Common myeloid progenitor, CD34-positive (primary cell): Measurements from ENCODE around the gene TLX1. TPM values are rescaled to one million over a fixed set of nuclear protein-coding genes. Genes with fewer than 3 reads are reported as not detected.
A peak's percentile ranks its signal among the peaks of the same experiment; 100 is the strongest.

Source experiments
- CTCF ChIA-PET: fragments of 350-600 bp; sonication (Branson Sonifier 250); formaldehyde crosslinking; loops from one replicate; lab custom pipeline; 2021; ENCODE audit warnings: antibody characterized with exemption; lab: Charles Lee
- POLR2A ChIA-PET: fragments of 350-600 bp; sonication (Branson Sonifier 250); formaldehyde crosslinking; loops from one replicate; lab custom pipeline; 2021; ENCODE audit warnings: antibody characterized with exemption; lab: Charles Lee
- DNase-seq, 3 donors: peaks; one replicate each; pipeline versions ENCODE4 v3.0.0 to v3.0.0-alpha.2; 2013
- H3K27ac ChIP-seq, 2 experiments: 1 replicate in 1 of 2; 2 replicates in 1 of 2; pipeline ENCODE4 v1.7.0; 2013; ENCODE audit warnings: inconsistent platforms in 2 of 2, low read length in 2 of 2, mild to moderate bottlenecking in 2 of 2, low read depth in 1 of 2, moderate library complexity in 1 of 2; ENCODE audit not compliant: severe bottlenecking in 2 of 2, insufficient read depth in 1 of 2, poor library complexity in 1 of 2
- H3K27me3 ChIP-seq, 5 experiments: replicated peaks in 2 of 5; 1 replicate in 3 of 5; 2 replicates in 2 of 5; pipeline versions ENCODE4 v1.6.1 to v1.7.0; 2013; ENCODE audit warnings: low read length in 4 of 5, mild to moderate bottlenecking in 2 of 5, moderate library complexity in 2 of 5, inconsistent platforms in 1 of 5; ENCODE audit not compliant: insufficient read depth in 5 of 5, control insufficient read depth in 4 of 5
- H3K36me3 ChIP-seq, 4 experiments: 1 replicate in 2 of 4; 2 replicates in 2 of 4; pipeline versions ENCODE4 v1.6.1 to v1.7.0; 2013; ENCODE audit warnings: low read length in 3 of 4, control low read depth in 1 of 4, mild to moderate bottlenecking in 1 of 4; ENCODE audit not compliant: control insufficient read depth in 4 of 4, insufficient read depth in 4 of 4
- H3K4me1 ChIP-seq, 4 experiments: 1 replicate in 3 of 4; 2 replicates in 1 of 4; pipeline versions ENCODE4 v1.6.1 to v1.7.1; 2013; ENCODE audit warnings: low read length in 3 of 4, mild to moderate bottlenecking in 3 of 4, control low read depth in 1 of 4, inconsistent platforms in 1 of 4, moderate library complexity in 1 of 4; ENCODE audit not compliant: control insufficient read depth in 4 of 4, insufficient read depth in 4 of 4; ENCODE audit errors: control extremely low read depth in 1 of 4
- H3K4me3 ChIP-seq, 7 experiments: 1 replicate in 4 of 7; 2 replicates in 3 of 7; pipeline versions ENCODE4 v1.5.1 to v1.7.0; 2013; ENCODE audit warnings: mild to moderate bottlenecking in 7 of 7, low read length in 6 of 7, moderate library complexity in 6 of 7, inconsistent platforms in 2 of 7, low read depth in 2 of 7, control low read depth in 1 of 7; ENCODE audit not compliant: insufficient read depth in 4 of 7, control insufficient read depth in 1 of 7; ENCODE audit errors: extremely low read depth in 1 of 7
- H3K9me3 ChIP-seq, 5 experiments: 1 replicate in 4 of 5; 2 replicates in 1 of 5; pipeline versions ENCODE4 v1.6.1 to v1.7.1; 2013; ENCODE audit warnings: low read length in 4 of 5, mild to moderate bottlenecking in 2 of 5, inconsistent platforms in 1 of 5, low read depth in 1 of 5, moderate library complexity in 1 of 5; ENCODE audit not compliant: control insufficient read depth in 4 of 5, insufficient read depth in 2 of 5; ENCODE audit errors: control extremely low read depth in 1 of 5
- WGBS: methylation state at CpG from one replicate; pipeline ENCODE4 v1.1.5; 2013; ENCODE audit not compliant: insufficient coverage; 5-methylcytosine and 5-hydroxymethylcytosine counted together
- polyA plus RNA-seq: library from polyadenylated mRNA; unstranded; fragments of 120-200 nt; gene quantifications from one replicate; pipeline ENCODE4 v1.2.1, GENCODE V29; 2013

The TLX1 gene
- polyA plus RNA-seq = 0.03 TPM

DNA sequence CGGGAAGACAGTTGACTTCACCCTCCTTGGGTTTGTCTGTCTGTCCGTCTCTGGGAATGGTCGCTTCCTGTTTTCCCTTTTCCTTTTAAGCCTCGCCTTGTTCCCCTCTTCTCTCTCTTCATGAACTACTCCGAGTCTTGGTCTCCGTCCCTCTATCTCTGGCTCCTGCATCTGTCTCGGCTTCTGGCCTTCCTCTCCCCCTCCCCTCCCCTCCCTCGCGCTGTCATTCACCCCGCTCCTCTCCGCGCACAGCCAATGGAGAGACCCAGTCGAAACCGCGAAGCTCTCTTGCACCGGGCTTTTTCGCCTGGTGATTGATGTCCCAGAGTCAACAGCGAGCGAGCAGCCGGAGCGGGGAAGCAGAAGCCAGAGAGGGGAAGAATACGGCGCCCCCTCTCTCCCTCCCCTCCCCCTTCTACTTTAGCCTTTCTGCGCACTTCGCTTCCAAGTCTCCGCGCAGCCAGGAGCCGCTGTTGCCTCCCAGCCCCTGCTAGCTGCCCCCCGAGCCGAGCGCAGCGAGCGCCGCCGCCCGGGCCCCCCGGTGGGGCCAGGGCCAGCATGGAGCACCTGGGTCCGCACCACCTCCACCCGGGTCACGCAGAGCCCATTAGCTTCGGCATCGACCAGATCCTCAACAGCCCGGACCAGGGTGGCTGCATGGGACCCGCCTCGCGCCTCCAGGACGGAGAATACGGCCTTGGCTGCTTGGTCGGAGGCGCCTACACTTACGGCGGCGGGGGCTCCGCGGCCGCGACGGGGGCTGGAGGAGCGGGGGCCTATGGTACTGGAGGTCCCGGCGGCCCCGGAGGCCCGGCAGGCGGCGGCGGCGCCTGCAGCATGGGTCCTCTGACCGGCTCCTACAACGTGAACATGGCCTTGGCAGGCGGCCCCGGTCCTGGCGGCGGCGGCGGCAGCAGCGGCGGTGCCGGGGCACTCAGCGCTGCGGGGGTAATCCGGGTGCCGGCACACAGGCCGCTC, at the start of gene TLX1:
TLX1 (plus strand) TSS at position 317 of the 978 bp plus-strand sequence; CDS start at position 559, 242 bp downstream.
- Histone ChIP-seq H3K4me1 (peaks cover 0 to 46% (median 29%) of the 10 kb centered on the region in 4 experiments), H3K27ac (no peak within 1 kb of the TSS), H3K36me3 (no peaks in the 10 kb centered on the region), H3K4me3 (peak within 1 kb of the TSS in 4 of 7 experiments; percentile 23 to 48 (median 44)), H3K27me3 (peaks cover 21 to 100% (median 57%) of the 10 kb centered on the region in 5 experiments), H3K9me3 (no peaks in the 10 kb centered on the region)
- ChIA-PET POLR2A (interaction anchor here (1.0 kb wide), 1 partner anchor 11 kb away, joined by 3 read pairs; no protein-coding TSS in a partner anchor), CTCF (interaction anchor here (1.0 to 19.9 kb wide), 7 partner anchors 8 to 90 kb away, joined by 3 to 434 read pairs (median 4); no protein-coding TSS in a partner anchor)
- peak; percentile 36 to 84 (median 80) for DNase-seq
- under 1% methylated on average over 51 of the region's 83 CpGs for WGBS

DNA sequence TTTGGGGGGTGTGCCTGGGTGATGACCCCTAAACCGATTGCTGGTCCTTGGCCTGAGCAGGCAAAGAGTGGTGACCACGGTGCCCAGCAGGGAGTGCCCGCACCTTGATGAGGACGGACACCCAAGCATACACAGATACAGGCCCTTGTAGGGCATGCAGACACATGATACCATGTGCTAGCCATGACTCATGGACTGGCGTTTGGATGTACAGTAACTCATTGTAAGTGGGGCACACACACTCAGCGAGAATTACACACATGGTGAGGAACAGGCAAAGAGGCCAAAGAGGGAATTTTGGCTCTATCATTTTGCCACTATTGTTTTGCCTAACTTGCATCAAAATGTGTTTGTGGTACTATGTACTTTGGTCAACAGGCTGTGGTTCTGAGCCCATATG, 45.3 kb upstream of the TLX1 start:
- POLR2A ChIA-PET = no interaction called here
- no peak for DNase-seq
- Histone ChIP-seq H3K9me3 (no peaks in the 10 kb centered on the region), H3K36me3 (no peaks in the 10 kb centered on the region), H3K27ac (no peak overlapping the region), H3K4me3 (no peak overlapping the region), H3K4me1 (no peaks in the 10 kb centered on the region), H3K27me3 (peaks cover 6 to 97% (median 46%) of the 10 kb centered on the region in 5 experiments)
- 86% methylated on average over 1 of the region's 6 CpGs for WGBS
- CTCF ChIA-PET = interaction anchor here (1.2 to 67.5 kb wide), 6 partner anchors 12 to 56 kb away, joined by 3 to 1574 read pairs (median 8); partner anchors contain the start of genes KAZALD1, PDZD7 and SFXN3

DNA sequence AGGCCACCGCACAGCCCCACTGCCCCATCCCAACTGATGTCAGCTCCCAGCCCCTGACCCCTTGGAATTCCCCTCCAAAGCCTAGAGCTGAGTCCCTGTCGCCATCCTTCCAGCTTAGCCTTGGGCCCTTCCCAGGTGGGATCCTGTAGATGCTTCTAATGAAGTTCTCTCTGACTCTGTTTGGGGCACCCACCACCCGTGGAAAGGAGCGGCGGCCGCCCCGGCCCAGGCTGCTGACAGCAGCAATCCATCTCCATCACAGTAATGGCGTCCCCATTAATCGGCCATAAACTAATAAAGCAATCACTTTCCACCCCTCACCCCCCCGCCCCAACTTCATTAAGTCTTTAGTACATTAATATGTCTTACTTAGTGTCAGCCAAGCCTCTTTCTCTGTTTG, 43.7 kb upstream of the TLX1 start:
- DNase-seq = no peak
- Histone ChIP-seq H3K36me3 (no peaks in the 10 kb centered on the region), H3K27me3 (peaks cover 7 to 98% (median 50%) of the 10 kb centered on the region in 5 experiments), H3K9me3 (no peaks in the 10 kb centered on the region), H3K4me1 (no peaks in the 10 kb centered on the region), H3K4me3 (no peak overlapping the region), H3K27ac (no peak overlapping the region)
- POLR2A ChIA-PET = no interaction called here
- 41% methylated on average over 7 of the region's 10 CpGs for WGBS
- CTCF ChIA-PET = interaction anchor here (2.4 to 67.5 kb wide), 4 partner anchors 10 to 55 kb away, joined by 7 to 1574 read pairs (median 70); partner anchors contain the start of genes KAZALD1, PDZD7 and SFXN3

DNA sequence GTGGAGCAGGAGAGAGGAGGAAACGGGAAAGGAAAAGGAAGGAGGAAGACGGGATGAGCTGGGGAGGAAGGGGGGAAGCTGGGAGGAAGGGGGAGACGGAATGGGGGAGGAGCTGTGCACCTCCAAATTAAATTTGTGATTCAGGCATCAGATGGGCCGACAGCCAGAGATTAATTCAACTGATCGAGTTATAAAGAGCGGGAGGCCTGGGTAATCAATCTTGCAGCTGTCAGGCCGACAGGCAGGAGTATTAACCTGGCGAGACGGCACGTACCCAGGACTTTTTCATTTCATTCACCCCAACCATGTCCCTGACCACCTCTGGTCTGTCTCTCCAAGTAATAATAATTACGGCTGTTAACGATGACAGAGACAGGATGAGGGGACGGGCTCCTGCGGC, 43.1 kb upstream of the TLX1 start:
- Histone ChIP-seq H3K36me3 (no peaks in the 10 kb centered on the region), H3K4me1 (no peaks in the 10 kb centered on the region), H3K4me3 (no peak overlapping the region), H3K9me3 (no peaks in the 10 kb centered on the region), H3K27ac (no peak overlapping the region), H3K27me3 (peaks cover 7 to 98% (median 50%) of the 10 kb centered on the region in 5 experiments)
- CTCF ChIA-PET = interaction anchor here (0.7 to 67.5 kb wide), 6 partner anchors 10 to 54 kb away, joined by 3 to 1574 read pairs (median 10); partner anchors contain the start of genes KAZALD1, PDZD7 and SFXN3
- no peak for DNase-seq
- 12% methylated on average over 11 of the region's 14 CpGs for WGBS
- POLR2A ChIA-PET = no interaction called here

DNA sequence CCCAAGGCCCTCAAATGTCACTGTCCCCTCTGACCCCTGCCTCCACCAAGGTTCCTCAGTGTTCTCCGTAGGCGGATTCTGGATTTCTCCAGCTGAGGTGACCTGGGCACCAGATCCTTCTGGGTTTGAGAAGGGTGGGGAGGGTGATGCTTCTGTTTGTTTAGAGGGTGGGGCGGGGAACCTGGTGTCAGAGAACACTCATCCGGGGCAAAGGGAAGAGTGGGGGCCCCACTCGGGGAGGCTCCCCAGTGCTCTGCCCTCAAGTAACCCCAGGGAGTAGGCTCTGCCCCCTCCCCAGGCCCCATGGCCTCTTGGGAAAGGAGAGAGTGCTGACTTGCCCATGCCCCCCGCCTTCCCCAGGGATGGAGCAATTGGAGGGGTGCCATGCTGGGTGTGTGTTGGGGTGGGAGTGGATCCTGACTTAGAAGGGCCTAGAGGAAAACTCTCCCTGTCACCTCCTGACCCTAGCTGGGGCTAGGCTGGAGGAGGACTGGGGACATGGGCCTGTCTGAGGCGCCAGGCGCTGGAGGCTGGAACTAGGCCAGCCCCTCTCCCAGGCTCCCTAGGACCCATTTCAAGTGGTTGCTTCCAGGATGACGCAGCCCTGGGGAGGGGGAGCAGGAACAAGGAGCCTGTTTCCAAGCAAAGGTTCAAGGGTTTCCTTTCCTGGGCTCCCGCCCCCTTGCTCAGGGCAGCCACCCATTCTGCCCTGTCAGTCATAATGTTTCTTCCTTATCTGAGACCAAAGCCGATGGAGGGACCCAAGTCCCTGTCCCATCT, 41.4 kb upstream of the TLX1 start:
- peaks cover 5 to 99% (median 50%) of the 10 kb centered on the region in 5 experiments for H3K27me3 ChIP-seq
- DNase-seq = no peak
- H3K4me1 ChIP-seq = no peaks in the 10 kb centered on the region
- WGBS = 70% methylated on average over 4 of the region's 11 CpGs
- CTCF ChIA-PET = interaction anchor here (2.5 to 67.5 kb wide), 4 partner anchors 8 to 51 kb away, joined by 7 to 1574 read pairs (median 280); partner anchors contain the start of genes KAZALD1, PDZD7, SFXN3 and TLX1
- POLR2A ChIA-PET = no interaction called here
- no peak overlapping the region for H3K27ac ChIP-seq
- H3K9me3 ChIP-seq = no peaks in the 10 kb centered on the region
- H3K36me3 ChIP-seq = no peaks in the 10 kb centered on the region
- H3K4me3 ChIP-seq = no peak overlapping the region

DNA sequence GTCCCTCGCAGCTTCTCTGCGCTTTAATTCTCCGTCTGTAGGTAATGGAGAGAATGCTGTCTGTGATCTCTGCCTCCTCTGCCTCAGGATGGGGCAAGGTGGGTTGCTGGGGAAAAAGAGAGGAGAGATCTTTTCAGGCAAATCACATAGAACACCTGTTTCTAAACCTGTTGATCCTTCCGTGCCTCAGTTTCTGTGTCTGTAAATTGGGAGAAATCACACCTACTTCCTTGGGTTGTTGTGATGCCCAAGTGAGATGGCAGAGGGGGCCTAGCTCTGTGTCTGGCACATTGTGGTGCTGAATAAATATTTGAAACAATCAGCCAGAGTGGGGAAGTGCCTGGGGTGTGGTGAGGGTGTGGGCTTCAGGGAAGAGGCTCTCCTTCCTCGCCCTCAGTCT, 40.5 kb upstream of the TLX1 start:
- CTCF ChIA-PET = interaction anchor here (1.6 to 67.5 kb wide), 3 partner anchors 47 to 71 kb away, joined by 3 to 1574 read pairs (median 434); partner anchors contain the start of genes KAZALD1, PDZD7, SFXN3 and TLX1
- H3K27me3 ChIP-seq = peaks cover 5 to 96% (median 52%) of the 10 kb centered on the region in 5 experiments
- 94% methylated on average over 2 of the region's 5 CpGs for WGBS

More for the DNA sequence above, 40.5 kb upstream of the TLX1 start:
- H3K36me3 ChIP-seq = no peaks in the 10 kb centered on the region
- H3K27ac ChIP-seq = no peak overlapping the region
- no peaks in the 10 kb centered on the region for H3K4me1 ChIP-seq
- no peak overlapping the region for H3K4me3 ChIP-seq
- DNase-seq = no peak
- H3K9me3 ChIP-seq = no peaks in the 10 kb centered on the region
- POLR2A ChIA-PET = no interaction called here
